ENCODE results near the gene ROBO3.

ROBO3 gene

DNA sequence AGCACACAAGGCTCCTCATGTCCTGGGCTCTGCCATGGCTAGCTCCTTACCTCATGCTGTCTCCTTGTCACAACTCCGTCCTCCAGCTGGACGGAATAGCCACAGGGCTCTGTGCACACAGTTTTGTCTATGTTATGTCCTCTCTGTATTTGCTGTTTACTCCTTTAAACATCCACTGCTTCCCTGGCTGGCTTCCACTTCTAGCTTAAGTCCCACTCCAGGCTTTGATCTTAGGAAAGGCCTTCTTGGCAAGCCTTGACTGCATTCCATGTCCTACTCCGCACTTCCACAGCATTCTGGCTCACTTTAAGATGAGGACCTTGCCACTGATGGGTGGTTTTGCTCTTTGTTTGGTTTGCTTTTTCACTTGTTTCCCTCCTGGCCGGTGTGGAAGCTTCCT, 22.9 kb upstream of the ROBO3 start:
- no peak for DNase-seq (ENCODE audit: low read depth)

GRCh38 chr11:124843616-124843910, 21.7 kb upstream of the ROBO3 start:
- no peak for DNase-seq (ENCODE audit: low read depth)

DNA sequence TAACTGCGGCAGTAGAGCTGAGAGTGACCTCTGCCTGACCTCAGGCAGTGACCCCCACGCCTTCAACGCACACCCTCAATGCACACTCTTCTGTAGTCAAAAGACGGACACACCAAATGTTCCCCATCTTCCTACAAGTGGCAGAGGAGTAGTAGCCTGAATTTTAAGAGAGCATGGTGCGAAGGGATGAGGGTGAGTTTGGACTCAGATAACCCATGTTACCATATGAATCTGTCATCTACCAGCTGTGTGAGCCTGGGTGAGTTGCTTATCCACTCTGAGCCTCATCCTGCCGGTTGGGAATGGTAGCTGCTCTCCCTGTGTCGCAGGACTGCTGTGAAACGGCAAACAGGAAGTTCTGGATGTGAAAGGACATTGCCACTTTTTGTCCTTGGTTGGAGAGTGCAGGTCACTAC, 20.6 kb upstream of the ROBO3 start:
- no peak for DNase-seq (ENCODE audit: low read depth)

GRCh38 chr11:124846070-124846673, 19.1 kb upstream of the ROBO3 start:
- DNase-seq (ENCODE audit: low read depth), result no peak

DNA sequence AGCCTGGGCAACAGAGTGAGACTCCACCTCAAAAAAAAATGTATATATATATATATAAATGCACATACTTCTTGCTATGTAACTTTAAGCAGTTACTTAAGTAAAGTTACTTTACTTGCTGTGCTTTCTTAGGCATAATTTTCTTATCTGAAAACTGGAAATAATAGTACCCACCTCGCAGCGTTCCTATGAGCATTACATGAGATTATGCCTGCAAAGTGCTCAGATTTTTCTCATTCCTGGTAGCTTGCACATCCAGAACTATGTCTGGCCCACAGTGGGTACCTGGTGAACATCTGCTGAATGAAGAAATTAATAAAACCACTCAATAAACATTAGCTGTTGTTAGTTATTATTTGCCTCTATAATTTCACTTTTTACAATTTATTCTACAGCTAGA, 6.1 kb upstream of the ROBO3 start:
- no peak for DNase-seq (ENCODE audit: low read depth)

DNA sequence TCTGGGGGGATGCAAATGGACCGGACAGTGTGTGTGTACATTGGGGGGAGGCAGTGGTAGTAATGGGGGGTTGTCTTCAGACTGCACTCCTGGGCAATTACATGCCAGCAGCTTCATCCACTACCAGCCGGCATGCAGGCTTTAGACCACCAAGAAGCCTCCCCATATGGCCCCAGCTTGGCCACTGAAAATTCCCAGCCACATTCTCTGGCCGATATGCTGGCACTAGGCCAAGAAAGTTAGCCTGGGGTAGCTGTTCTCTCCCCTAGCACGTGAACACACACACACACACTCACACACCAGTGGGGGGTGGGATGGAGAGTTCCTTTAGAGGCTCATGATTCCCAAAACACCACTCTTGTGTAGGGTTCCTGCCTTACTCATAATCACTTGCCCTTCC, 3.6 kb upstream of the ROBO3 start:
- no peak for DNase-seq (ENCODE audit: low read depth)

GRCh38 chr11:124863137-124863825, 2.0 kb upstream of the ROBO3 start:
- DNase-seq (ENCODE audit: low read depth), result no peak

GRCh38 chr11:124863826-124864165, 1.4 kb upstream of the ROBO3 start:
- no peak for DNase-seq (ENCODE audit: low read depth)

GRCh38 chr11:124864176-124864891, 898 bp upstream of the ROBO3 start:
- DNase-seq (ENCODE audit: low read depth), result no peak

DNA sequence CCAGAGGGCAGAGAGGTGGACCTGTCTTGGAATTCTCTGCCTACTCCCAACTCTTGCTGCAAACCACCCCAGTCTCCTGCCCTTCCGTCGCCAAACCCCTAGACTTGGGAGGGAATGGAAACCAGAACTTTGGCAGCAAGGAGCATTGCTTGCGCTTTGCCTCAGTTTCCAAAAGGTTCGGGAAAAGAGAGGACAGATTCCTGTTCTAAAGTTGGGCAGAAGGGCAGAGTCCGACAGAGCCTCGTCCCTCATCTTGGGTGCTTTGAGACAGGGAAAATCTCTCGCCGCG, 396 bp upstream of the ROBO3 start:
- no peak for DNase-seq (ENCODE audit: low read depth)

- DNase-seq (ENCODE audit: low read depth), result peak; percentile 23
Measured at GRCh38 chr11:124865902-124866851, 945 bp downstream of the ROBO3 start.

DNA sequence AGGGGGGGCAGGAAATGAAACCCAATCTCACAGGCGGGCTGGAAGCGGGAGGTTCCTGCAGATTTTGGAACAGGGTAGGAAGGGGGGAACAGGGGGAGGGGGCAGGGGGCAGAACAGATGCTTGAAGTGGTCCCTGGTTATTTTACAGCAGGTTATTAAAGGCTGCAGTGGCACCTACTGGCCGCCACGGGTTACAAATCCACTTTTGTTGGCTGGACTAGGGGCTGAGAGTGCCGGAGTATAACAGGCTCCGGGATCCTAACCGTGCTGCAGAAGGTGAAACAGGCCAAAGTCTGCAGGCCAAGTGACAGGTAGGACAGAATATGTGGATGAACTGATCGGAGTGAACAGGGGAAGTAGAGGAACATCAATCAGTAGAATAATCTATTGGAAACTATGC, 2.5 kb downstream of the ROBO3 start:
- no peak for DNase-seq (ENCODE audit: low read depth)

- DNase-seq (ENCODE audit: low read depth), result no peak
Measured at GRCh38 chr11:124868331-124869274, 3.4 kb downstream of the ROBO3 start.

GRCh38 chr11:124869331-124869730, 4.1 kb downstream of the ROBO3 start:
- DNase-seq (ENCODE audit: low read depth), result no peak

GRCh38 chr11:124869856-124870387, 4.7 kb downstream of the ROBO3 start:
- DNase-seq (ENCODE audit: low read depth), result no peak

- DNase-seq (ENCODE audit: low read depth), result no peak
Measured at GRCh38 chr11:124870430-124870829, 5.2 kb downstream of the ROBO3 start.

DNA sequence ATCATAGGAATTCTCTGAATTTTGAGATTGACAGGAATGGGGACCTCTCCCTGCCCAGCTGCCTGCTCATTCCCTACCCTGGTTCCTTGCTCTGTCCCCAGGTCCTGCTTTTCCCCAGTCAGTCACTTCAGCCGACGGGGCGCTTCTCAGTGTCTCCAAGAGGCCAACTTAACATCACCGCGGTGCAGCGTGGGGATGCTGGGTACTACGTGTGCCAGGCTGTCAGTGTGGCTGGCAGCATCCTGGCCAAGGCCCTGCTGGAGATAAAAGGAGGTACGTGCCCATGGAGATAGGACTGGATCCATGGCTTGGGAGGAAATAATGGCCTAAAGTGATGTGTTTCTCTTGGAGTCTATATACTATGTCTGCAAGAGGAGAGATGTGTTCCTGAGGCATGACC, 7.0 kb downstream of the ROBO3 start:
- no peak for DNase-seq (ENCODE audit: low read depth)

- DNase-seq (ENCODE audit: low read depth), result no peak
Measured at GRCh38 chr11:124872741-124873140, 7.5 kb downstream of the ROBO3 start.

GRCh38 chr11:124873951-124874350, 8.7 kb downstream of the ROBO3 start:
- no peak for DNase-seq (ENCODE audit: low read depth)

DNA sequence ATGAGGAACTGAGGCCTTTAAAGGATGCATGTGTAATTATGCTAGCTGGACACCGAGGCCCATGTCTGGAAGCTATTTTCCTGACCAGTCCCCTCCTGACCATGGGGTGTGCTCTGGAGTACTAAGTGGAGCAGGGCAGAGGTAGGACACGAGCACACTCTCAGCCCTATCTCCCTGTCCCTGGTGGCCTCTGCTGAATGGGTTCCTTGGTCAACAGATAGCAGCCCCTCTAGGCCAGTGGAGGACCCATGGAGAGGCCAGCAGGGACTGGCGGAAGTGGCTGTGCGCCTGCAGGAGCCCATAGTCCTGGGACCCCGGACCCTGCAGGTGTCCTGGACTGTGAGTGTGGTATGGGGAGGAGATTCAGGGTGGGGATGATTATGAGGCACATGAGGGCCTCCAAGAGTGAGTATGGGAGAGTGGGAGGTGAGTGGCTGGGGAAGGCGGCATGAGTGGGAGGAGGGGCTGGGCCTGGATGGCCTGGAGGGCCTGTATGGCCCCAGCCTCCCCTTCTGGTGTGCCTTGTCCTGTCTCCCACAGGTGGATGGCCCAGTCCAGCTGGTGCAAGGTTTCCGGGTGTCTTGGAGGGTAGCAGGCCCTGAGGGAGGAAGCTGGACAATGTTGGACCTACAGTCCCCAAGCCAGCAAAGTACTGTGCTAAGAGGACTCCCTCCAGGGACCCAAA, 9.5 kb downstream of the ROBO3 start:
- no peak for DNase-seq (ENCODE audit: low read depth)

DNA sequence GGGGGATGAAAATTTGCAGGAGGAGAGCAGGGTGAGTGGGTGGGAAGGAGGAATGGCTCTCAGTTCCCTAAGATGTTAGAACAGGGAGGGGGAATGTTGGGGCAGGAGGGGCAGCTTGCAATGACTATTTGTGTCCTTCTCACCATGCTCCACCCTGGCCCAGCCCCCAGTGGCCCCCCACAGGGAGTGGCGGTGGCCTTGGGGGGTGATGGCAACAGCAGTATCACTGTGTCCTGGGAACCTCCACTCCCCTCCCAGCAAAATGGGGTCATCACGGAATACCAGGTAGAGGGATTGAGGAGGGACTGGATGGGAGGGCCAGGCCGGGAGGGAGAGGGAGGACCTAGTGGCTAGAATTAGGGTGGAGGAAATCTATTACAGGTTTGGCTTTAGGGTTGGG, 10.2 kb downstream of the ROBO3 start:
- no peak for DNase-seq (ENCODE audit: low read depth)
